ENCODE results near the gene OTOGL. TPM values are rescaled to one million over a fixed set of nuclear protein-coding genes. Genes with fewer than 3 reads are reported as not detected.
"Not testable (repeated sequence)": the region's sequence is repeated elsewhere in the genome, so short reads cannot be mapped to it uniquely, and the experiment has no call there.

OTOGL gene
- total RNA-seq, 4 donors from 2014 or later = 0.13 to 1.7 (median 0.23) TPM

DNA sequence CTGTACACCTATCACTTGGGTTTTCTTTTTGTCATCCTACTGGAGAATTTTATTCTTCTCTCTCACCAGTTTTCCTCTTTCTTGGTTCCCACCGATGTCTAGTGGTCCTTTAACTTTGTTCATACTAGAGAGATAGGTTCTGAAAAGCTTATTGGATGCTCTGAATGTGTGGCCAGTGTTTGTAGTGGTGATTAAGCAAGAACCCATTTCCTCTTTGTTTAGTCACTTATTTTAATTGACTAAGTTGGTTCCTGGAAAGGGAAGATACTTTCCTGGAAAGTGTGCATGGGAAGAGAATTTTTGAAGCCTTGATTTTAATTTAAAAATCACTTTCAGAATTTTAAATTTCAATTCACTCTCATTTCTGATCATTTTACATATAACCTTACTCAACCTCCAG lies 127.2 kb downstream of the OTOGL start:
- Histone ChIP-seq H3K4me3 (no peak overlapping the region), H3K27me3 (no peaks in the 10 kb centered on the region), H3K36me3 (no peaks in the 10 kb centered on the region), H3K9me3 (no peaks in the 10 kb centered on the region), H3K4me1 (no peaks in the 10 kb centered on the region), H3K27ac (no peak overlapping the region)
- DNase-seq = no peak
- no peak for TF ChIP-seq POLR2A (IDR thresholded peaks at IDR 0.05)
- TF ChIP-seq, protein P1, sequence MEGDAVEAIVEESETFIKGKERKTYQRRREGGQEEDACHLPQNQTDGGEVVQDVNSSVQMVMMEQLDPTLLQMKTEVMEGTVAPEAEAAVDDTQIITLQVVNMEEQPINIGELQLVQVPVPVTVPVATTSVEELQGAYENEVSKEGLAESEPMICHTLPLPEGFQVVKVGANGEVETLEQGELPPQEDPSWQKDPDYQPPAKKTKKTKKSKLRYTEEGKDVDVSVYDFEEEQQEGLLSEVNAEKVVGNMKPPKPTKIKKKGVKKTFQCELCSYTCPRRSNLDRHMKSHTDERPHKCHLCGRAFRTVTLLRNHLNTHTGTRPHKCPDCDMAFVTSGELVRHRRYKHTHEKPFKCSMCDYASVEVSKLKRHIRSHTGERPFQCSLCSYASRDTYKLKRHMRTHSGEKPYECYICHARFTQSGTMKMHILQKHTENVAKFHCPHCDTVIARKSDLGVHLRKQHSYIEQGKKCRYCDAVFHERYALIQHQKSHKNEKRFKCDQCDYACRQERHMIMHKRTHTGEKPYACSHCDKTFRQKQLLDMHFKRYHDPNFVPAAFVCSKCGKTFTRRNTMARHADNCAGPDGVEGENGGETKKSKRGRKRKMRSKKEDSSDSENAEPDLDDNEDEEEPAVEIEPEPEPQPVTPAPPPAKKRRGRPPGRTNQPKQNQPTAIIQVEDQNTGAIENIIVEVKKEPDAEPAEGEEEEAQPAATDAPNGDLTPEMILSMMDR (IDR thresholded peaks at IDR 0.05) = no peak

DNA sequence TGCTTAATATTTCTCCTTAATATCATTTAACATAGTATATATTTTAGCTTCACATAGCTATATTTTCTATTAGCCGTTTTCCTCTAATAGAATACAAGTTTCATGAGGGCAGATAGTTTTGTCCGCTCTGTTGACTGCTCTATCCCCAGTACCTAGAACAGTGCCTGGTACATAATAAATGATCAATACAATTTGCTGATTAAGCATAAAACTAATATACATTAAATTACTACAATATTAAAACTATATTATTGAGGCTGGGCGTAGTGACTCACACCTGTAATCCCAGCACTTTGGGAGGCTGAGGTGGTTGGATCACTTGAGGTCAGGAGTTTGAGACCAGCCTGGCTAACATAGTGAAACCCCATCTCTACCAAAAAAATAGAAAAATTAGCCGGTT lies 128.6 kb downstream of the OTOGL start:
- not testable (repeated sequence) for H3K36me3 ChIP-seq, H3K4me1 ChIP-seq, H3K27ac ChIP-seq, H3K27me3 ChIP-seq, H3K4me3 ChIP-seq, H3K9me3 ChIP-seq, DNase-seq

DNA sequence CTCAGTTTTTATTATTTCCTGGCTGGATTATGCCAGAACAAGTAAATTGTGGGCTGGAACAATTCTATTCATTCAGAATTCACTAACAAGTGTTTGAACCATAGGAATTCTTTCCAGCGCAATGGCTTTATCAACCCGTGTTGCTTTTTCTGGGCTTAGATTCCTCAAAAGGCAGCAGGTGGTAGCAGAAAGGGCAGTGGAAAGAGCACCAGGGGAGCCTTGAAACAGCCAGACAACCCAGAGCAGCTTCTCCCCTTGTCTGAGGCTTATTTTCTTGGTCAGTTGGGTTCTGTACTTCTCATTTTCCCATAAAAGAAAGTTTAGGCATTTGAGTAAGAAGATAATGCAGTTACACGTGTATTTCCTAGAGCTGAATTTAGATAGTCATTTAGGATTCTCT lies 130.7 kb downstream of the OTOGL start:
- DNase-seq = no peak

DNA sequence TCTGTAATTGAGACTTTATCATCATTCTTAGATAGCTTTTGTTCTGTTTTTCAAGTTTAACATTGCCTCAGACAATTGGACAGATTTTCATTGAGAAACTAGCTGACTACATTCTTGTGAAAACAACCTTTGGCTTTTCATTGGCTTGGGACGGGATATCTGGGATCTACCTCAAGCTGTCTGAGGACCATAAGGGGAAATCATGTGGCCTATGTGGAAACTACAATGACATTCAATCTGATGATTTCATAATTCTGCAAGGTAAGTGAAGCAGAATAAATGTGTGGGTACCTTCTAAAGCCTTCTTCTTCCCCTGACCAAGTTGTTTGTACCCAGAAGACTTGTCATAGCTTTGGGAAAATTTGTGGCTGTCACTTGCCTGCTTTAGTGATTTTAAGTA lies 133.5 kb downstream of the OTOGL start:
- Histone ChIP-seq H3K9me3 (no peaks in the 10 kb centered on the region), H3K36me3 (no peaks in the 10 kb centered on the region), H3K27ac (no peak overlapping the region), H3K4me3 (no peak overlapping the region), H3K27me3 (no peaks in the 10 kb centered on the region), H3K4me1 (no peaks in the 10 kb centered on the region)
- DNase-seq = no peak
- TF ChIP-seq, protein P1 (IDR thresholded peaks at IDR 0.05) = no peak
- TF ChIP-seq POLR2A (IDR thresholded peaks at IDR 0.05) = no peak

More for the DNA sequence above, 130.7 kb downstream of the OTOGL start:
- H3K4me1 ChIP-seq = no peaks in the 10 kb centered on the region
- no peak for TF ChIP-seq POLR2A (IDR thresholded peaks at IDR 0.05)
- TF ChIP-seq, protein P1 (IDR thresholded peaks at IDR 0.05) = no peak
- no peak overlapping the region for H3K4me3 ChIP-seq
- H3K27ac ChIP-seq = no peak overlapping the region
- H3K9me3 ChIP-seq = no peaks in the 10 kb centered on the region
- H3K27me3 ChIP-seq = no peaks in the 10 kb centered on the region
- no peaks in the 10 kb centered on the region for H3K36me3 ChIP-seq

DNA sequence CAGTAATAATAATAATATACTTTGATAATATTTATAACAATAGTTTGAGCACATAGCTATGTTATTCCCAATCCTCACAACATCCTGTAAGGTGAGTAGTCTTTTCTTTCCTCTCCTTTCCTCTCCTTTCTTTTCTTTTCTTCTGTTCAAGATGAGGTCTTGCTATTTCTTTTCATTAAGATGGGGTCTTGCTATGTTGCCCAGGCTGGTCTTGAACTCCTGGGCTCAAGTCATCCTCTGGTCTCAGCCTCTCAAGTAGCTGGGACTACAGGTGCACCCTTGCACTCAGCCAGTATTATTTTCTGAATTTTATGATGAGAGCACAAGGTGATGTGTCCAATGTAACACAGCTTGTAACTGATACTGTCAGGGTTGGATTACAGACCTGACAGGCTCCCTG lies 134.6 kb downstream of the OTOGL start:
- Histone ChIP-seq H3K27ac (no peak overlapping the region), H3K36me3 (no peaks in the 10 kb centered on the region), H3K27me3 (no peaks in the 10 kb centered on the region), H3K4me1 (no peaks in the 10 kb centered on the region), H3K9me3 (no peaks in the 10 kb centered on the region), H3K4me3 (no peak overlapping the region)
- no peak for DNase-seq
- TF ChIP-seq, protein P1 (IDR thresholded peaks at IDR 0.05) = no peak
- TF ChIP-seq POLR2A (IDR thresholded peaks at IDR 0.05) = no peak

DNA sequence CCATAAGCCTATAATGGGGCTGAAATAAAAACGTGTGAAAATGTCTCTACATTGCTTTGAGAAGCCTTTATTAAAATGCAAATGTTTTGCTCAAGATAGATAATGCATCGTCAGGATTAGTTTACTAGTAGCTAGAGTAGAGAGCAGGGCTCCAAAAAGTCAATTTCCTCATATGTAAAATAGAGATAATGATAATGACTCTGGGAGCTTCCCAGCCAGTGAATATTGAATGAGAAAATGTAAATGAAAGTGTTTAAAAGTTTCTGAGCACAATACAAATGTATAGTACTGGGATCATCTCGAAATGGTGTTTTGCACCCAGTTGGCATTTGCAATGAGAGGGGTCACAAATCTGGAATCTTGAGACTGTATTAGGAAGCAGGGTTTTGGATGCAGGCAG lies 135.3 kb downstream of the OTOGL start:
- TF ChIP-seq POLR2A (IDR thresholded peaks at IDR 0.05) = no peak
- TF ChIP-seq, protein P1 (IDR thresholded peaks at IDR 0.05) = no peak
- no peak overlapping the region for H3K27ac ChIP-seq
- H3K27me3 ChIP-seq = no peaks in the 10 kb centered on the region
- H3K4me1 ChIP-seq = no peaks in the 10 kb centered on the region
- H3K4me3 ChIP-seq = no peak overlapping the region
- H3K9me3 ChIP-seq = no peaks in the 10 kb centered on the region
- no peak for DNase-seq
- H3K36me3 ChIP-seq = no peaks in the 10 kb centered on the region
